ENCODE results near the gene ARF6.

The ARF6 gene

DNA sequence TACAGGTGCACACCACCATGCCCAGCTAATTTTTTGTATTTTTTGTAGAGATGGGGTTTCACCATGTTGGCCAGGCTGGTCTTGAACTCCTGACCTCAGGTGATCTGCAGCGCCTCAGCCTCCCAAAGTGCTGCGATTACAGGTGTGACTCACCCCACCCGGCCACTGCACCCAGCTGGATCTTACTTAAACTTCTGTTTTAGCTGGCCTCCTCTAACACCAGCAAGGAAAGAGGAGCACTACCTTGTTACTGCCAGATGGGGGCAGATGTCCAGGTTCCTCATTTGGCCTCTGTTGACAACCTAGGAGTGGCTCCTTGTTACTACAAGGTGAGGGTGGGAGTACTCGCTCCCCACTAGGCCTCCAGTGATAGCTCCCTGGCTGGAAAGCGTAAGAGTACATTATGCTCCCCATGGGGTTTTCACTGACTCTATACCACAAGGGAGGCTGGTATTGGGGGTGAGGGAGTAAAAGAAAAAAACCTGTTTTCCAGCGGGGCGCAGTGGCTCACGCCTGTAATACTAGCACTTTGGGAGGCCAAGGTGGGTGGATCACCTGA is 13.2 kb upstream of the ARF6 start:
- no peak overlapping the region for H3K4me3 ChIP-seq (ENCODE audit: low read depth, low read length)
- TF ChIP-seq, protein P1, sequence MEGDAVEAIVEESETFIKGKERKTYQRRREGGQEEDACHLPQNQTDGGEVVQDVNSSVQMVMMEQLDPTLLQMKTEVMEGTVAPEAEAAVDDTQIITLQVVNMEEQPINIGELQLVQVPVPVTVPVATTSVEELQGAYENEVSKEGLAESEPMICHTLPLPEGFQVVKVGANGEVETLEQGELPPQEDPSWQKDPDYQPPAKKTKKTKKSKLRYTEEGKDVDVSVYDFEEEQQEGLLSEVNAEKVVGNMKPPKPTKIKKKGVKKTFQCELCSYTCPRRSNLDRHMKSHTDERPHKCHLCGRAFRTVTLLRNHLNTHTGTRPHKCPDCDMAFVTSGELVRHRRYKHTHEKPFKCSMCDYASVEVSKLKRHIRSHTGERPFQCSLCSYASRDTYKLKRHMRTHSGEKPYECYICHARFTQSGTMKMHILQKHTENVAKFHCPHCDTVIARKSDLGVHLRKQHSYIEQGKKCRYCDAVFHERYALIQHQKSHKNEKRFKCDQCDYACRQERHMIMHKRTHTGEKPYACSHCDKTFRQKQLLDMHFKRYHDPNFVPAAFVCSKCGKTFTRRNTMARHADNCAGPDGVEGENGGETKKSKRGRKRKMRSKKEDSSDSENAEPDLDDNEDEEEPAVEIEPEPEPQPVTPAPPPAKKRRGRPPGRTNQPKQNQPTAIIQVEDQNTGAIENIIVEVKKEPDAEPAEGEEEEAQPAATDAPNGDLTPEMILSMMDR (IDR thresholded peaks at IDR 0.05; ENCODE audit: low read depth, low read length, missing control alignments) = peak; percentile 83
- DNase-seq (ENCODE audit: low read depth) = no peak

DNA sequence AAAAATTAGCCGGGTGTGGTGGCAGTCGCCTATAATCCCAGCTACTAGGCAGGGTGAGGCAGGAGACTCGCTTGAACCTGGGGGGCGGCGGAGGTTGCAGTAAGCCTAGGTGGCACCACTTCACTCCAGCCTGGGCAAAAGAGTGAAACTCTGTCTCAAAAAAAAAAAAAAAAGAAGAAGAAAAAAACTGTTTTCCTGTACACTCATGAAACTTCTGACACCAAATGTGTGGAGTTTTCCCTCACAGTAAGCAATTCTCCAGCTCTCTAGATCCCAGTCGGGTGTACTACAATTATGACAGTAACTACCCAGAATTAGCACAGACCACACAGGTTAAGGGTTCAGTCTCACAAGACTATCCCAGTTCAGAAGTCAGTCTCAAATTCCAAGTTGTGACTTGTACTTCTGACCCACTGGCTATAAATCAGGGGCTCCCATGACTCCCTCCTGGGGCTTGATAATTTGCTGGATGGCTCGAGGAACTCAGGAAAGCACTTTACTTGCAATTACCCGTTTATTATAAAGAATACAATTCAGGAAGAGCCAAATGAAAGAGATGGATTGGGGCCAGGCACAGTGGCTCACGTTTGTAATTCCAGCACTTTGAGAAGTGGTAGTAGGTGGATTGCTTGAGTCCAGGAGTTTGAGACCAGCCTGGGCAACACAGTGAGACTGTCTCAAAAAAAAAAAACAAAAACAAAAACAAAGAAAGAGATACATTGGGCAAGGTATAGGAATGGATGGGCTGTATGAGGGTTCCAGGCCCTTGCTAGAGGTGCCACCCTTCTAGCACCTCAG is 12.4 kb upstream of the ARF6 start:
- no peak for DNase-seq (ENCODE audit: low read depth)
- H3K4me3 ChIP-seq (ENCODE audit: low read depth, low read length) = no peak overlapping the region
- TF ChIP-seq, protein P1 (IDR thresholded peaks at IDR 0.05; ENCODE audit: low read depth, low read length, missing control alignments) = no peak

DNA sequence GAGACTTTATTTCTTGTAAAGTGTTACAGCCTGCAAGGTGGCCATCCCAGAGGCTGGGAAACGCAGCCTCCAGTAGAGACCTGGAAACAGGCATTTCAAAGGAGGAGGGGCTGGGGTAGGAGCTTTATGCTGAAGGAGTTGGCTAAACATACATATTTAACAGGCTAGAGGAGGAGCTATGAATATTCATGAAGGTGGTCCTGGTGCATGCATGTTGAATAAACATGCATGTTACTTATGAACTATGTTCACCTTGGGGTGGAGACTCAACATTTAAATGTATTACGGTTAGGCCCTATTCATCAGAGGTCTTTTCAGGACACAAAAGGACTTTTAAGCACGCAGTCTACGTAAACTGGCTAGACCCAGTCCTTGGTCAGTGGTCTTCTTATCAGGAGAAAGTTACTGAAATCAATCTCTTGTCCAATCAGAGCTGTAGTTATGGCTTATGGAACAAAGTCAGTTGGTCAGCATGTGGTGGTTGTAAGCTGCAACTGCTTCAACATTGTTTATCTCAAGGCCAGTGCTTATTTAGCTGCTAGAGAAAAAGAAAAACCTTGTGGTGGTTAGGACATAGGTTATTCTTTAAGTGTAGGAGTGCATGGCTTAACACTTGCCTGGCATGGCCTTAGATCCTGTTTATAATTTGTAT is 11.4 kb upstream of the ARF6 start:
- TF ChIP-seq, protein P1 (IDR thresholded peaks at IDR 0.05; ENCODE audit: low read depth, low read length, missing control alignments) = no peak
- no peak overlapping the region for H3K4me3 ChIP-seq (ENCODE audit: low read depth, low read length)
- no peak for DNase-seq (ENCODE audit: low read depth)

DNA sequence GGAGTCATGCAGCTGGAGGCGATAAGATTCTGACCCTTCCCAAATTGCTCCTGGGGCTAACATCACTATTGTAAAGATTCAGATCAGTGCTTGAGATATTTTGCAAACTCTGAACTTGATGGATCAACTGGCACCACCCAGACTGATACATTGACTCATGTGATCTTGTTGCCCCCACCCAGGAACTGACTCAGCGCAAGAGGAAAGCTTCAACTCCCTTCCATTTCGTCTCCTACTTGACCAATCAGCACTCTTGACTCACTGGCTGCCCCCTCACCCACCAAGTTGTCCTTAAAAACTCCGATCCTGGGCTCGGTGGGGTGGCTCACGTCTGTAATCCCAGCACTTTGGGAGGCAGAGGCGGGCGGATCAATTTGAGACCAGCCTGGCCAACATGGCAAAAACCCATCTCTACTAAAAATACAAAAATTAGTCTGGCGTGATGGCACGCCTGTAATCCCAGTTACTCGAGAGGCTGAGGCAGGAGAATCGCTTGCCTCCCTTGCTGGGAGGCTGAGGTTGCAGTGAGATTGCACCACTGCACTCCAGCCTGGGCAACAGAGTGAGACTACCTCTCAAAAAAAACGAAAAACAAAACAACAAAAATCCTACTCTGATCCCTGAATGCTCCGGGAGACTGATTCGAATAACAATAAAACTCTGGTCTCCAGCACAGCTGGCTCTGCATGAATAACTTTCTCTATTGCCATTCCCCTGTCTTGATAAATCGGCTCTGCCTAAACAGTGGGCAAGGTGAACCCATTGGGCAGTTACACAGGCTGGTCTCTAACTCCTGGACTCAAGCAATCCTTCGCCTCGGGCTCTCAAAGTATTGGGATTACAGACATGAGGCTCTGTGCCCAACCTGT is 9.8 kb upstream of the ARF6 start:
- TF ChIP-seq, protein P1 (IDR thresholded peaks at IDR 0.05; ENCODE audit: low read depth, low read length, missing control alignments) = no peak
- no peak for DNase-seq (ENCODE audit: low read depth)
- H3K4me3 ChIP-seq (ENCODE audit: low read depth, low read length) = no peak overlapping the region

DNA sequence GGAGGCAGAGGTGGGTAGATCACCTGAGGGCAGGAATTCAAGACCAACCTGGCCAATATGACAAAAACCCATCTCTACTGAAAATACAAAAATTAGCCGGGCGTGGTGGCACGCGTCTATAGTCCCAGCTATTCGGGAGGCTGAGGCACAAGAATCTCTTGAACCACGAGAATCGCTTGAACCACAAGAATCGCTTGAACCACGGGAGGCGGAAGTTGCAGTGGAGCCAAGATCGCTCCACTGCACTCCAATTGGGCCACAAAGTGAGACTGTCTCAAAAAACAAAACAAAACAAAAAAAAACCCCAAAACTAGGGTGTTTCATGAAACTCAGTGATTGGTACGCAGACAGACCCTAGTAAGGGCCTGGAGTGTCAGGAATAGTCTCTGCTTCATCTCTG is 6.4 kb upstream of the ARF6 start:
- no peak for DNase-seq (ENCODE audit: low read depth)
- no peak overlapping the region for H3K4me3 ChIP-seq (ENCODE audit: low read depth, low read length)
- TF ChIP-seq, protein P1 (IDR thresholded peaks at IDR 0.05; ENCODE audit: low read depth, low read length, missing control alignments) = no peak

DNA sequence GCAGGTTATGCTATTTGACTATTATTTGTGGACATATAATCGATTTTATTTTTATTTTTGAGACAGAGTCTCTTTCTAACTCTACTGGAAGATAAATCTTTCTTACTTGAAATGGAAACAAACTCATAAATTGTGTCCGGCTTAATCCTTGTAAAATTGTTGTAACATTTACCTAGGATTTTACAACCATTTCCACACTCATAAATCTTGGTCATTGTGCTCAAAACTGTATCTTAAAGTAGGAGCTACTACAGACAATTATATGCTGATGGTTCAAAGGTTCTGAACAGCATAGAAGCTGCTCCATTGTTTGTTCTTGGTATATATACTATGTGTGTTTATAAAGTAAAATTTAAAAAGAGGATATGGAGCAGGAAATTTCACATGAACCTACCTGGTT is 4.6 kb upstream of the ARF6 start:
- no peak for DNase-seq (ENCODE audit: low read depth)
- TF ChIP-seq, protein P1 (IDR thresholded peaks at IDR 0.05; ENCODE audit: low read depth, low read length, missing control alignments) = no peak
- no peak overlapping the region for H3K4me3 ChIP-seq (ENCODE audit: low read depth, low read length)
